Stomach (tissue), 9 donors: ENCODE results near the gene GTF2E1. TPM values are rescaled to one million over a fixed set of nuclear protein-coding genes. Genes with fewer than 3 reads are reported as not detected.

Experiments used
- DNase-seq, 2 donors: peaks; one replicate each; pipeline versions ENCODE4 v3.0.0 to v3.0.0-alpha.2; 2013 to 2019
- H3K27ac ChIP-seq, 5 donors: fragments of 200-600 bp in 4 of 5; sonication (generic) in 4 of 5; one replicate each; pipeline ENCODE4 v1.5.1; 2013 to 2019; ENCODE audit warnings: mild to moderate bottlenecking in 1 of 5, moderate library complexity in 1 of 5
- H3K27me3 ChIP-seq, 3 donors: fragments of 200-600 bp; sonication (generic); one replicate each; pipeline ENCODE4 v1.5.1; 2017 to 2019; ENCODE audit warnings: mixed run types in 1 of 3
- H3K36me3 ChIP-seq, 4 donors: fragments of 200-600 bp; sonication (generic); 1 replicate in 3 of 4; 2 replicates in 1 of 4; pipeline ENCODE4 v1.5.1; 2016 to 2019
- H3K4me1 ChIP-seq, 4 donors: fragments of 200-600 bp; sonication (generic); one replicate each; pipeline ENCODE4 v1.5.1; 2016 to 2019
- H3K4me3 ChIP-seq, 4 donors: fragments of 200-600 bp; sonication (generic) in 3 of 4; one replicate each; pipeline ENCODE4 v1.5.1; 2016 to 2019; ENCODE audit warnings: mild to moderate bottlenecking in 1 of 4
- H3K9me3 ChIP-seq, 4 donors: fragments of 200-600 bp; sonication (generic); one replicate each; pipeline ENCODE4 v1.5.1; 2016 to 2019
- CTCF ChIP-seq, 7 experiments: fragments of 450-650 bp in 4 of 7; fragments of 200-600 bp in 3 of 7; sonication (generic) in 3 of 7; IDR thresholded peaks; one replicate each; pipeline ENCODE4 v1.5.1; 2016 to 2019; ENCODE audit warnings: antibody characterized with exemption in 7 of 7, control low read depth in 2 of 7, mild to moderate bottlenecking in 1 of 7
- EP300 ChIP-seq: sonication (generic); formaldehyde crosslinking; IDR thresholded peaks from one replicate; pipeline ENCODE4 v1.6.1; 2017; ENCODE audit warnings: antibody characterized with exemption
- POLR2A ChIP-seq, 4 donors: fragments of 450-650 bp; IDR thresholded peaks; one replicate each; pipeline ENCODE4 v1.6.1; 2016; ENCODE audit warnings: antibody characterized with exemption in 4 of 4, control low read depth in 2 of 4, mild to moderate bottlenecking in 1 of 4, moderate library complexity in 1 of 4
- POLR2AphosphoS5 ChIP-seq, 3 donors: sonication (generic); formaldehyde crosslinking; IDR thresholded peaks; one replicate each; pipeline ENCODE4 v1.6.1; 2016; ENCODE audit warnings: antibody characterized with exemption in 3 of 3
- WGBS, 5 donors: extraction: QIAGEN DNeasy Blood & Tissue Kit in 3 of 5; methylation state at CpG; one replicate each; pipeline versions ENCODE4 v1.1.5 to v1.1.7; 2013 to 2018; 5-methylcytosine and 5-hydroxymethylcytosine counted together
- intact Hi-C: fragments of 100-400 bp; cut with DNase I; formaldehyde crosslinking; loops from one replicate; pipeline ENCODE4 v1.15.1; 2023; ENCODE audit warnings: low total_unique reads
- polyA plus RNA-seq, 3 donors: library from polyadenylated mRNA; stranded (reverse); fragments of 200-250 nt; gene quantifications; one replicate each; pipeline ENCODE4 v1.2.3, GENCODE V29; 2013
- total RNA-seq, 5 donors: library from RNA; depleted of rRNA; stranded (reverse); fragments of >200 nt; gene quantifications; one replicate each; pipeline versions ENCODE4 v1.1.0 to v1.2.3, GENCODE V29; 2014 to 2016
- donor health status: healthy with polysubstance abuse.
- donor health status: Bipolar disorder and iron deficiency.
- donor health status: healthy.

The GTF2E1 gene
- total and polyA plus RNA-seq, 8 donors = 4.0 to 66.0 (median 9.3) TPM

- Histone ChIP-seq H3K4me1 (peaks cover 0 to 8% (median 0%) of the 10 kb centered on the region in 4 donors), H3K9me3 (no peaks in the 10 kb centered on the region), H3K36me3 (no peaks in the 10 kb centered on the region), H3K4me3 (no peak overlapping the region), H3K27me3 (no peaks in the 10 kb centered on the region), H3K27ac (no peak overlapping the region)
- TF ChIP-seq CTCF (IDR thresholded peaks at IDR 0.05) = no peak
- TF ChIP-seq POLR2AphosphoS5 (IDR thresholded peaks at IDR 0.05) = no peak
- TF ChIP-seq POLR2A (IDR thresholded peaks at IDR 0.05) = no peak
- no peak for TF ChIP-seq EP300
- no peak for DNase-seq
- intact Hi-C loops = no loop called here
- 37 to 86% (median 53%) methylated on average over 1 of the region's 1 CpG for WGBS, 5 donors
Observed at GRCh38 chr3:120791913-120792312, 49.4 kb downstream of the GTF2E1 start.

GRCh38 chr3:120793601-120794000 is 51.1 kb downstream of the GTF2E1 start:
- H3K4me3 ChIP-seq = no peak overlapping the region
- H3K27me3 ChIP-seq = no peaks in the 10 kb centered on the region
- peaks cover 0 to 8% (median 0%) of the 10 kb centered on the region in 4 donors for H3K4me1 ChIP-seq
- DNase-seq = no peak
- TF ChIP-seq POLR2AphosphoS5 (IDR thresholded peaks at IDR 0.05) = no peak
- no peak for TF ChIP-seq CTCF (IDR thresholded peaks at IDR 0.05)
- TF ChIP-seq POLR2A (IDR thresholded peaks at IDR 0.05) = no peak
- intact Hi-C loops = no loop called here
- 78 to 85% (median 81%) methylated on average over 1 of the region's 1 CpG for WGBS, 5 donors
- no peaks in the 10 kb centered on the region for H3K36me3 ChIP-seq
- no peaks in the 10 kb centered on the region for H3K9me3 ChIP-seq
- no peak overlapping the region for H3K27ac ChIP-seq

- TF ChIP-seq CTCF (IDR thresholded peaks at IDR 0.05) = peak in 5 of 7 experiments; percentile 44 to 68 (median 56)
- no peak for TF ChIP-seq EP300
- intact Hi-C loops = loop anchor here (5.0 kb wide), 1 partner anchor 233 kb away; no protein-coding TSS in a partner anchor
Observed at GRCh38 chr3:120795017-120795648, 52.6 kb downstream of the GTF2E1 start.

GRCh38 chr3:120795959-120796358 is 53.4 kb downstream of the GTF2E1 start:
- Histone ChIP-seq H3K36me3 (no peaks in the 10 kb centered on the region), H3K9me3 (no peaks in the 10 kb centered on the region), H3K4me3 (no peak overlapping the region), H3K27me3 (no peaks in the 10 kb centered on the region), H3K27ac (no peak overlapping the region), H3K4me1 (peaks cover 0 to 8% (median 0%) of the 10 kb centered on the region in 4 donors)
- 36 to 64% (median 48%) methylated on average over 2 of the region's 2 CpGs for WGBS, 5 donors
- intact Hi-C loops = loop anchor here (5.0 kb wide), 1 partner anchor 234 kb away; no protein-coding TSS in a partner anchor
- no peak for TF ChIP-seq POLR2A (IDR thresholded peaks at IDR 0.05)
- no peak for TF ChIP-seq POLR2AphosphoS5 (IDR thresholded peaks at IDR 0.05)
- TF ChIP-seq EP300 = no peak
- no peak for TF ChIP-seq CTCF (IDR thresholded peaks at IDR 0.05)
- DNase-seq = peak in 1 of 2 donors; percentile 24

More at GRCh38 chr3:120795017-120795648, 52.6 kb downstream of the GTF2E1 start:
- peaks cover 0 to 8% (median 0%) of the 10 kb centered on the region in 4 donors for H3K4me1 ChIP-seq
- no peaks in the 10 kb centered on the region for H3K27me3 ChIP-seq
- no peak overlapping the region for H3K27ac ChIP-seq
- no peaks in the 10 kb centered on the region for H3K36me3 ChIP-seq
- DNase-seq = peak; percentile 74 to 82
- no peaks in the 10 kb centered on the region for H3K9me3 ChIP-seq
- 39 to 52% (median 43%) methylated on average over 5 of the region's 5 CpGs for WGBS, 5 donors
- no peak overlapping the region for H3K4me3 ChIP-seq
